HG02938 (cell line): ENCODE measurements around the gene AP1S1.
"Not testable (repeated sequence)": the region's sequence is repeated elsewhere in the genome, so short reads cannot be mapped to it uniquely, and the experiment has no call there.

Experiments
- ATAC-seq: cut with Tn5 transposase; IDR thresholded peaks from one replicate; pipeline ENCODE4 v1.9.1; 2021; ENCODE audit warnings: mild to moderate bottlenecking, moderate library complexity; ENCODE audit not compliant: unreplicated experiment

AP1S1 gene

GRCh38 chr7:101153969-101154692, at the start of gene AP1S1:
Gene AP1S1 (plus strand): TSS chr7:101154476. CDS start chr7:101154515, 39 bp downstream.
- peak; percentile 86 for ATAC-seq

GRCh38 chr7:101104799-101105198, 49.5 kb upstream of the AP1S1 start:
- ATAC-seq = no peak

GRCh38 chr7:101105248-101105647, 49.0 kb upstream of the AP1S1 start:
- ATAC-seq = not testable (repeated sequence)

- ATAC-seq = no peak
These were observed 47.9 kb upstream of the AP1S1 start for GRCh38 chr7:101106386-101106785.

- ATAC-seq = no peak
These were observed 45.9 kb upstream of the AP1S1 start for GRCh38 chr7:101108330-101108857.

GRCh38 chr7:101108961-101109360, 45.3 kb upstream of the AP1S1 start:
- ATAC-seq = no peak

GRCh38 chr7:101109368-101109767, 44.9 kb upstream of the AP1S1 start:
- no peak for ATAC-seq

GRCh38 chr7:101111261-101111660, 43.0 kb upstream of the AP1S1 start:
- ATAC-seq = no peak

- no peak for ATAC-seq
These were observed 42.0 kb upstream of the AP1S1 start for GRCh38 chr7:101112233-101112632.

- not testable (repeated sequence) for ATAC-seq
These were observed 41.1 kb upstream of the AP1S1 start for GRCh38 chr7:101113140-101113539.

- ATAC-seq = no peak
These were observed 40.4 kb upstream of the AP1S1 start for GRCh38 chr7:101113836-101114235.

- no peak for ATAC-seq
These were observed 39.8 kb upstream of the AP1S1 start for GRCh38 chr7:101114492-101114891.

GRCh38 chr7:101115215-101115614, 39.1 kb upstream of the AP1S1 start:
- ATAC-seq = no peak

GRCh38 chr7:101116898-101117297, 37.4 kb upstream of the AP1S1 start:
- no peak for ATAC-seq

GRCh38 chr7:101118856-101119255, 35.4 kb upstream of the AP1S1 start:
- ATAC-seq = no peak

- ATAC-seq = no peak
These were observed 34.4 kb upstream of the AP1S1 start for GRCh38 chr7:101119876-101120275.

GRCh38 chr7:101120315-101120714, 34.0 kb upstream of the AP1S1 start:
- ATAC-seq = no peak

- ATAC-seq = not testable (repeated sequence)
These were observed 32.7 kb upstream of the AP1S1 start for GRCh38 chr7:101121631-101121990.

GRCh38 chr7:101121991-101122932, 32.0 kb upstream of the AP1S1 start:
- ATAC-seq = no peak

- ATAC-seq = no peak
These were observed 31.2 kb upstream of the AP1S1 start for GRCh38 chr7:101122933-101123702.

- no peak for ATAC-seq
These were observed 30.6 kb upstream of the AP1S1 start for GRCh38 chr7:101123703-101124068.
